Fibroblast of lung (primary cell): ENCODE data around the gene SLC25A20. TPM values are rescaled to one million over a fixed set of nuclear protein-coding genes. Genes with fewer than 3 reads are reported as not detected.

ENCODE experiments used
- DNase-seq, 2 donors: peaks; one replicate each; pipeline versions ENCODE4 v3.0.0 to v3.0.0-alpha.2; 2010; ENCODE audit warnings: low read depth in 2 of 2
- H2AFZ ChIP-seq: 2 replicates; pipeline ENCODE4 v1.5.1; 2012; ENCODE audit warnings: low read length, control low read depth, inconsistent platforms
- H3K27ac ChIP-seq: 2 replicates; pipeline ENCODE4 v1.5.1; 2011; ENCODE audit warnings: low read length, control low read depth; ENCODE audit not compliant: insufficient read depth
- H3K27me3 ChIP-seq: 2 replicates; pipeline ENCODE4 v1.5.1; 2011; ENCODE audit warnings: mild to moderate bottlenecking, low read length; ENCODE audit not compliant: control insufficient read depth, insufficient read depth
- H3K36me3 ChIP-seq: 2 replicates; pipeline ENCODE4 v1.5.1; 2011; ENCODE audit warnings: low read length; ENCODE audit not compliant: control insufficient read depth, insufficient read depth
- H3K4me1 ChIP-seq: 2 replicates; pipeline ENCODE4 v1.5.1; 2011; ENCODE audit warnings: low read length; ENCODE audit not compliant: control insufficient read depth, insufficient read depth; ENCODE audit errors: extremely low read depth
- H3K4me2 ChIP-seq: 2 replicates; pipeline ENCODE4 v1.5.1; 2011; ENCODE audit warnings: low read length, control low read depth; ENCODE audit not compliant: insufficient read depth; ENCODE audit errors: extremely low read depth
- H3K4me3 ChIP-seq, 4 experiments: fragments of 200-600 bp in 1 of 4; sonication (generic) in 1 of 4; replicated peaks in 1 of 4; 2 replicates each; pipeline ENCODE4 v1.5.1; 2011 to 2016; ENCODE audit warnings: low read length in 4 of 4, low read depth in 3 of 4, mild to moderate bottlenecking in 3 of 4, control low read depth in 2 of 4, inconsistent platforms in 1 of 4, mixed read lengths in 1 of 4; ENCODE audit not compliant: insufficient read depth in 1 of 4; ENCODE audit errors: control extremely low read depth in 1 of 4
- H3K79me2 ChIP-seq: 2 replicates; pipeline ENCODE4 v1.5.1; 2012; ENCODE audit warnings: mild to moderate bottlenecking, low read length, inconsistent platforms; ENCODE audit not compliant: control insufficient read depth, insufficient read depth
- H3K9ac ChIP-seq: 2 replicates; pipeline ENCODE4 v1.5.1; 2011; ENCODE audit warnings: mild to moderate bottlenecking, low read length, control low read depth; ENCODE audit not compliant: insufficient read depth
- H3K9me3 ChIP-seq: 2 replicates; pipeline ENCODE4 v1.5.1; 2012; ENCODE audit warnings: low read depth, low read length; ENCODE audit not compliant: control insufficient read depth, insufficient read depth
- H4K20me1 ChIP-seq: 2 replicates; pipeline ENCODE4 v1.5.1; 2011; ENCODE audit warnings: low read length; ENCODE audit not compliant: control insufficient read depth, insufficient read depth; ENCODE audit errors: extremely low read depth
- CTCF ChIP-seq, 2 donors: IDR thresholded peaks in 1 of 2; conservative IDR thresholded peaks in 1 of 2; 1 replicate in 1 of 2; 2 replicates in 1 of 2; pipeline ENCODE4 v1.5.1; 2011 to 2012; ENCODE audit warnings: low read length in 2 of 2, control low read depth in 1 of 2, inconsistent platforms in 1 of 2, low read depth in 1 of 2, mild to moderate bottlenecking in 1 of 2
- EZH2 ChIP-seq: IDR thresholded peaks from 2 replicates; pipeline ENCODE4 v1.5.1; 2012; ENCODE audit warnings: low read length, control low read depth, mild to moderate bottlenecking; ENCODE audit errors: missing control alignments
- polyA plus RNA-seq, 2 donors: library from polyadenylated mRNA; depleted of rRNA in 1 of 2; stranded (reverse) in 1 of 2; unstranded in 1 of 2; fragments of >200 nt; gene quantifications; 2 replicates each; pipeline ENCODE4 v1.2.1, GENCODE V29; 2011 to 2012; ENCODE audit warnings: missing spikeins in 1 of 2
- total RNA-seq: library from RNA; depleted of rRNA; stranded (reverse); fragments of >200 nt; gene quantifications from 2 replicates; pipeline ENCODE4 v1.2.1, GENCODE V29; 2014

Gene SLC25A20
- total and polyA plus RNA-seq, 2 donors (not counting 1 experiment from before 2014, with no cell fraction given), result 25.1 to 40.3 TPM

GRCh38 chr3:48879307-48879993 lies 19.2 kb downstream of the SLC25A20 start:
- no peaks in the 10 kb centered on the region for H3K79me2 ChIP-seq
- H3K4me3 ChIP-seq, result no peak overlapping the region
- no peaks in the 10 kb centered on the region for H3K9me3 ChIP-seq
- DNase-seq, result no peak
- no peak overlapping the region for H3K27ac ChIP-seq
- TF ChIP-seq EZH2, result no peak
- TF ChIP-seq CTCF (conservative IDR thresholded peaks at IDR 0.05 in 1 of 2, IDR thresholded peaks at IDR 0.05 in 1 of 2; ENCODE audit: low read depth in 1 of 2, low read length in 2 of 2), result no peak
- H2AFZ ChIP-seq, result no peak overlapping the region
- no peaks in the 10 kb centered on the region for H3K27me3 ChIP-seq
- no peak overlapping the region for H3K4me2 ChIP-seq
- H3K4me1 ChIP-seq, result no peaks in the 10 kb centered on the region
- H3K9ac ChIP-seq, result no peak overlapping the region
- no peaks in the 10 kb centered on the region for H4K20me1 ChIP-seq
- H3K36me3 ChIP-seq, result no peaks in the 10 kb centered on the region

- H2AFZ ChIP-seq, result no peak overlapping the region
- no peaks in the 10 kb centered on the region for H3K27me3 ChIP-seq
- H3K4me1 ChIP-seq, result no peaks in the 10 kb centered on the region
- DNase-seq, result peak in 1 of 2 donors; percentile 58
- H3K36me3 ChIP-seq, result no peaks in the 10 kb centered on the region
- no peaks in the 10 kb centered on the region for H4K20me1 ChIP-seq
- H3K79me2 ChIP-seq, result no peaks in the 10 kb centered on the region
- H3K4me3 ChIP-seq, result no peak overlapping the region
- H3K9ac ChIP-seq, result no peak overlapping the region
- no peak overlapping the region for H3K27ac ChIP-seq
- H3K4me2 ChIP-seq, result no peak overlapping the region
- TF ChIP-seq CTCF (conservative IDR thresholded peaks at IDR 0.05 in 1 of 2, IDR thresholded peaks at IDR 0.05 in 1 of 2; ENCODE audit: low read depth in 1 of 2, low read length in 2 of 2) (no peak), EZH2 (no peak)
- H3K9me3 ChIP-seq, result no peaks in the 10 kb centered on the region
Measured at GRCh38 chr3:48877671-48878070, 21.0 kb downstream of the SLC25A20 start.

- TF ChIP-seq EZH2, result no peak
- TF ChIP-seq CTCF (conservative IDR thresholded peaks at IDR 0.05 in 1 of 2, IDR thresholded peaks at IDR 0.05 in 1 of 2; ENCODE audit: low read depth in 1 of 2, low read length in 2 of 2), result no peak
- no peak overlapping the region for H3K4me2 ChIP-seq
- no peak for DNase-seq
Measured at GRCh38 chr3:48863122-48863521, 35.6 kb downstream of the SLC25A20 start.

More at GRCh38 chr3:48863122-48863521, 35.6 kb downstream of the SLC25A20 start:
- Histone ChIP-seq H3K9ac (no peak overlapping the region), H4K20me1 (no peaks in the 10 kb centered on the region), H3K27ac (no peak overlapping the region), H3K79me2 (no peaks in the 10 kb centered on the region), H3K9me3 (no peaks in the 10 kb centered on the region), H3K36me3 (no peaks in the 10 kb centered on the region), H2AFZ (no peak overlapping the region), H3K27me3 (no peaks in the 10 kb centered on the region), H3K4me1 (no peaks in the 10 kb centered on the region), H3K4me3 (no peak overlapping the region)
